ENCODE measurements around the gene PRDM16.

Gene PRDM16

GRCh38 chr1:3230553-3230952 lies 161.6 kb downstream of the PRDM16 start:
- 89% methylated on average over 15 of the region's 15 CpGs for WGBS
- H3K23ac ChIP-seq (ENCODE audit: low read length in 2 of 2) = no peak overlapping the region
- no peak overlapping the region for H3K27ac ChIP-seq (ENCODE audit: low read length, poor library complexity, severe bottlenecking)
- no peaks in the 10 kb centered on the region for H3K79me1 ChIP-seq (replicated peaks; ENCODE audit: low read length, poor library complexity, severe bottlenecking)
- H4K8ac ChIP-seq (ENCODE audit: low read length) = no peak overlapping the region
- no peak overlapping the region for H2AFZ ChIP-seq (ENCODE audit: low read depth, low read length)
- H3K4me3 ChIP-seq (ENCODE audit: insufficient read depth in 1 of 2, low read depth in 1 of 2, low read length in 2 of 2) = no peak overlapping the region
- H3K9ac ChIP-seq (ENCODE audit: low read length) = no peak overlapping the region
- no peaks in the 10 kb centered on the region for H3K36me3 ChIP-seq (ENCODE audit: control insufficient read depth in 1 of 2, insufficient read depth in 2 of 2, low read depth in 1 of 2, low read length in 2 of 2)
- H4K91ac ChIP-seq (ENCODE audit: low read length) = no peak overlapping the region
- H2BK5ac ChIP-seq (ENCODE audit: low read depth, low read length, poor library complexity, severe bottlenecking) = no peak overlapping the region
- H3K4me2 ChIP-seq (ENCODE audit: low read length, poor library complexity, severe bottlenecking) = no peak overlapping the region
- H3K27me3 ChIP-seq (ENCODE audit: control insufficient read depth in 1 of 2, insufficient read depth in 1 of 2, low read length in 2 of 2) = peaks cover 0 to 95% of the 10 kb centered on the region in 2 experiments
- H3K18ac ChIP-seq (ENCODE audit: low read depth in 1 of 2, low read length in 2 of 2) = no peak overlapping the region
- H3K14ac ChIP-seq (ENCODE audit: low read length in 2 of 2) = no peak overlapping the region
- H2BK15ac ChIP-seq (ENCODE audit: low read depth, poor library complexity, severe bottlenecking) = no peak overlapping the region
- H2BK12ac ChIP-seq (ENCODE audit: low read length in 2 of 2) = no peak overlapping the region
- DNase-seq = no peak
- no peaks in the 10 kb centered on the region for H3K4me1 ChIP-seq (ENCODE audit: control insufficient read depth, insufficient read depth, low read depth, low read length)
- no peak overlapping the region for H2BK120ac ChIP-seq (ENCODE audit: low read depth, low read length)
- H3K9me3 ChIP-seq (ENCODE audit: control insufficient read depth, low read length) = no peaks in the 10 kb centered on the region
- H2AK5ac ChIP-seq (ENCODE audit: low read length, severe bottlenecking) = no peak overlapping the region
- no peak overlapping the region for H3K4ac ChIP-seq (ENCODE audit: low read depth in 1 of 2, low read length in 2 of 2)

- no peak overlapping the region for H2BK120ac ChIP-seq (ENCODE audit: low read depth, low read length)
- no peaks in the 10 kb centered on the region for H3K79me1 ChIP-seq (replicated peaks; ENCODE audit: low read length, poor library complexity, severe bottlenecking)
- no peak overlapping the region for H2BK5ac ChIP-seq (ENCODE audit: low read depth, low read length, poor library complexity, severe bottlenecking)
- 90% methylated on average over 24 of the region's 24 CpGs for WGBS
- H3K4me2 ChIP-seq (ENCODE audit: low read length, poor library complexity, severe bottlenecking) = no peak overlapping the region
- no peak overlapping the region for H2BK15ac ChIP-seq (ENCODE audit: low read depth, poor library complexity, severe bottlenecking)
- H2AK5ac ChIP-seq (ENCODE audit: low read length, severe bottlenecking) = no peak overlapping the region
- no peak overlapping the region for H2AFZ ChIP-seq (ENCODE audit: low read depth, low read length)
- H3K14ac ChIP-seq (ENCODE audit: low read length in 2 of 2) = no peak overlapping the region
- no peaks in the 10 kb centered on the region for H3K4me1 ChIP-seq (ENCODE audit: control insufficient read depth, insufficient read depth, low read depth, low read length)
- H3K36me3 ChIP-seq (ENCODE audit: control insufficient read depth in 1 of 2, insufficient read depth in 2 of 2, low read depth in 1 of 2, low read length in 2 of 2) = no peaks in the 10 kb centered on the region
- no peak overlapping the region for H2BK12ac ChIP-seq (ENCODE audit: low read length in 2 of 2)
- no peak overlapping the region for H3K4ac ChIP-seq (ENCODE audit: low read depth in 1 of 2, low read length in 2 of 2)
- no peak for DNase-seq
- no peak overlapping the region for H3K23ac ChIP-seq (ENCODE audit: low read length in 2 of 2)
- H3K27ac ChIP-seq (ENCODE audit: low read length, poor library complexity, severe bottlenecking) = no peak overlapping the region
- no peak overlapping the region for H3K18ac ChIP-seq (ENCODE audit: low read depth in 1 of 2, low read length in 2 of 2)
- H4K91ac ChIP-seq (ENCODE audit: low read length) = no peak overlapping the region
- H3K9ac ChIP-seq (ENCODE audit: low read length) = no peak overlapping the region
- H3K4me3 ChIP-seq (ENCODE audit: insufficient read depth in 1 of 2, low read depth in 1 of 2, low read length in 2 of 2) = no peak overlapping the region
- H4K8ac ChIP-seq (ENCODE audit: low read length) = no peak overlapping the region
- H3K27me3 ChIP-seq (ENCODE audit: control insufficient read depth in 1 of 2, insufficient read depth in 1 of 2, low read length in 2 of 2) = peaks cover 0 to 88% of the 10 kb centered on the region in 2 experiments
- no peaks in the 10 kb centered on the region for H3K9me3 ChIP-seq (ENCODE audit: control insufficient read depth, low read length)
These were observed 162.2 kb downstream of the PRDM16 start for GRCh38 chr1:3231245-3231644.

DNA sequence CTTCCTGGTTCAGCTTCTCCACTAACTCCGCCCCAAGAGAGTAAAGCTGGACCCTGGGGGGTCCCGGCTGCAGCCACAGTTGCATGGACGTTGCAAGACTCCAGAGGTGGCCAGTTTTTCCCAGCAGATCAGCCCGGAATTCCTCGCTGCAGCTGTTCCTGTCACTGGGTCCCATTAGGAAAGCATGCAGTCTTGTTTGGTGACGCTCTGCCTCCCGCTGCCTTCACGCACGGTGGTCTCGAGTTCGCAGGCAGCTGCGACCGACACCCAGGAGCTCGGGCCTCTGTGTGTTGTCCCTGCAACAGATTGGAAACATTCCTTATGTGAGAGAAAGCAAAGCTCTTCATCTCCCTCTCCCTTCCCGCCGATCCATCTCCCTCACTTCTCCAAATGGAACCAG lies 162.8 kb downstream of the PRDM16 start:
- no peak overlapping the region for H2AFZ ChIP-seq (ENCODE audit: low read depth, low read length)
- H3K4me1 ChIP-seq (ENCODE audit: control insufficient read depth, insufficient read depth, low read depth, low read length) = no peaks in the 10 kb centered on the region
- no peak overlapping the region for H2BK12ac ChIP-seq (ENCODE audit: low read length in 2 of 2)
- no peak overlapping the region for H3K9ac ChIP-seq (ENCODE audit: low read length)
- peaks cover 0 to 82% of the 10 kb centered on the region in 2 experiments for H3K27me3 ChIP-seq (ENCODE audit: control insufficient read depth in 1 of 2, insufficient read depth in 1 of 2, low read length in 2 of 2)
- no peak overlapping the region for H2BK5ac ChIP-seq (ENCODE audit: low read depth, low read length, poor library complexity, severe bottlenecking)
- H3K18ac ChIP-seq (ENCODE audit: low read depth in 1 of 2, low read length in 2 of 2) = no peak overlapping the region
- H3K27ac ChIP-seq (ENCODE audit: low read length, poor library complexity, severe bottlenecking) = no peak overlapping the region
- H3K36me3 ChIP-seq (ENCODE audit: control insufficient read depth in 1 of 2, insufficient read depth in 2 of 2, low read depth in 1 of 2, low read length in 2 of 2) = no peaks in the 10 kb centered on the region
- 66% methylated on average over 16 of the region's 16 CpGs for WGBS
- no peak overlapping the region for H3K14ac ChIP-seq (ENCODE audit: low read length in 2 of 2)
- no peak overlapping the region for H2BK15ac ChIP-seq (ENCODE audit: low read depth, poor library complexity, severe bottlenecking)
- no peak overlapping the region for H3K4me3 ChIP-seq (ENCODE audit: insufficient read depth in 1 of 2, low read depth in 1 of 2, low read length in 2 of 2)
- H2BK120ac ChIP-seq (ENCODE audit: low read depth, low read length) = no peak overlapping the region
- no peak overlapping the region for H4K91ac ChIP-seq (ENCODE audit: low read length)
- no peak overlapping the region for H3K4ac ChIP-seq (ENCODE audit: low read depth in 1 of 2, low read length in 2 of 2)
- no peak overlapping the region for H4K8ac ChIP-seq (ENCODE audit: low read length)
- no peak overlapping the region for H2AK5ac ChIP-seq (ENCODE audit: low read length, severe bottlenecking)
- H3K9me3 ChIP-seq (ENCODE audit: control insufficient read depth, low read length) = no peaks in the 10 kb centered on the region
- no peak overlapping the region for H3K4me2 ChIP-seq (ENCODE audit: low read length, poor library complexity, severe bottlenecking)
- no peak overlapping the region for H3K23ac ChIP-seq (ENCODE audit: low read length in 2 of 2)
- DNase-seq = no peak
- H3K79me1 ChIP-seq (replicated peaks; ENCODE audit: low read length, poor library complexity, severe bottlenecking) = no peaks in the 10 kb centered on the region

- Histone ChIP-seq H4K8ac (ENCODE audit: low read length) (no peak overlapping the region), H3K36me3 (ENCODE audit: control insufficient read depth in 1 of 2, insufficient read depth in 2 of 2, low read depth in 1 of 2, low read length in 2 of 2) (no peaks in the 10 kb centered on the region), H2BK120ac (ENCODE audit: low read depth, low read length) (no peak overlapping the region), H2BK12ac (ENCODE audit: low read length in 2 of 2) (no peak overlapping the region), H4K91ac (ENCODE audit: low read length) (no peak overlapping the region), H3K4me2 (ENCODE audit: low read length, poor library complexity, severe bottlenecking) (no peak overlapping the region), H2AK5ac (ENCODE audit: low read length, severe bottlenecking) (no peak overlapping the region), H3K4me3 (ENCODE audit: insufficient read depth in 1 of 2, low read depth in 1 of 2, low read length in 2 of 2) (no peak overlapping the region), H3K9ac (ENCODE audit: low read length) (no peak overlapping the region), H2AFZ (ENCODE audit: low read depth, low read length) (no peak overlapping the region), H3K18ac (ENCODE audit: low read depth in 1 of 2, low read length in 2 of 2) (no peak overlapping the region), H3K9me3 (ENCODE audit: control insufficient read depth, low read length) (no peaks in the 10 kb centered on the region), H3K4ac (ENCODE audit: low read depth in 1 of 2, low read length in 2 of 2) (no peak overlapping the region), H3K14ac (ENCODE audit: low read length in 2 of 2) (no peak overlapping the region), H2BK5ac (ENCODE audit: low read depth, low read length, poor library complexity, severe bottlenecking) (no peak overlapping the region), H3K79me1 (replicated peaks; ENCODE audit: low read length, poor library complexity, severe bottlenecking) (no peaks in the 10 kb centered on the region), H3K27me3 (ENCODE audit: control insufficient read depth in 1 of 2, insufficient read depth in 1 of 2, low read length in 2 of 2) (peaks cover 0 to 71% of the 10 kb centered on the region in 2 experiments), H2BK15ac (ENCODE audit: low read depth, poor library complexity, severe bottlenecking) (no peak overlapping the region), H3K4me1 (ENCODE audit: control insufficient read depth, insufficient read depth, low read depth, low read length) (no peaks in the 10 kb centered on the region), H3K27ac (ENCODE audit: low read length, poor library complexity, severe bottlenecking) (no peak overlapping the region), H3K23ac (ENCODE audit: low read length in 2 of 2) (no peak overlapping the region)
- WGBS = 88% methylated on average over 15 of the region's 15 CpGs
- DNase-seq = no peak
These were observed 164.0 kb downstream of the PRDM16 start for GRCh38 chr1:3233031-3233430.
